ENCODE measurements around the gene PSKH1.

DNA sequence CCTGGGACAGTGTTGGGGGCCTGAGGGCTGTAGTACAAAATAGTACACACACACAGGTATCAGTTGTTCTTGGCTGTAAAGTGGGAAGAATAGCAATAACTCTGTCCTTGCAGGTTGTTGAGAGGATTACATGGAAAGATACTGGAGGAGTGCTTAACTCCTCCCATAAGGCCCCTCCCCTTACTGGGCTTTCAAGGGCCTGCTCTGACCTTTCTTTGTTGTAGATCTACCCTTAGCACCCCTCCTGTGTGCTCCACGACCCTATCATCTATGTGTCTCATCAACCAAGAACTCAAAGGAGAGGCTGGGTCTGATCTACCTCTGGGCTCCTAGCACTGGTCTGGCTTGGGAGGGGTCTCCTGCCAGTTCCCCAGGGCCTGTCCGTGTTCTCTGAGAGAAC, 28.5 kb upstream of the PSKH1 start:
- TF ChIP-seq EZH2 (IDR thresholded peaks at IDR 0.05; ENCODE audit: insufficient read depth, poor library complexity, severe bottlenecking) = no peak
- no peak for TF ChIP-seq EZH2phosphoT487 (IDR thresholded peaks at IDR 0.05; ENCODE audit: insufficient read depth, low read depth)
